Left ventricle myocardium inferior (tissue), 1 donor: ENCODE results near the gene ADAM15. TPM values are rescaled to one million over a fixed set of nuclear protein-coding genes. Genes with fewer than 3 reads are reported as not detected.

ENCODE experiments used
- DNase-seq: peaks from one replicate; pipeline ENCODE4 v3.0.0-alpha.2; 2020
- H3K27ac ChIP-seq: fragments of 200-600 bp; replicated peaks from 2 replicates; pipeline ENCODE4 v1.8.0; 2021
- H3K27me3 ChIP-seq: fragments of 200-600 bp; 2 replicates; pipeline ENCODE4 v1.8.0; 2021; ENCODE audit warnings: low read depth
- H3K36me3 ChIP-seq: fragments of 200-600 bp; 2 replicates; pipeline ENCODE4 v1.8.0; 2021
- H3K4me1 ChIP-seq: fragments of 200-600 bp; 2 replicates; pipeline ENCODE4 v1.8.0; 2021
- H3K4me3 ChIP-seq: fragments of 200-600 bp; 2 replicates; pipeline ENCODE4 v1.8.0; 2021; ENCODE audit warnings: mild to moderate bottlenecking, moderate library complexity
- H3K9me3 ChIP-seq: fragments of 200-600 bp; replicated peaks from 2 replicates; pipeline ENCODE4 v1.8.0; 2021
- intact Hi-C: fragments of 100-400 bp; cut with micrococcal nuclease; formaldehyde crosslinking; loops from one replicate; pipeline ENCODE4 v1.11.0; 2022
- total RNA-seq: library from RNA; stranded (reverse); fragmentation: NEBNext Ultra II Directional; extraction: Animal tissue kit (Norgen Biotek cat#: 25700); gene quantifications from one replicate; pipeline ENCODE4 v1.2.1, GENCODE V29; 2021
- TF ChIP-seq, protein P1 (sequence below): fragments of 200-600 bp; IDR thresholded peaks from 2 replicates; pipeline ENCODE4 v1.8.0; 2021; ENCODE audit warnings: antibody characterized with exemption, mild to moderate bottlenecking, borderline replicate concordance
- donor health status: DM: no; HTN: yes; CAD: no; lungs with severe emphysema.

ADAM15 gene
- total RNA-seq, 1 donor from 2014 or later, result 82.1 TPM

DNA sequence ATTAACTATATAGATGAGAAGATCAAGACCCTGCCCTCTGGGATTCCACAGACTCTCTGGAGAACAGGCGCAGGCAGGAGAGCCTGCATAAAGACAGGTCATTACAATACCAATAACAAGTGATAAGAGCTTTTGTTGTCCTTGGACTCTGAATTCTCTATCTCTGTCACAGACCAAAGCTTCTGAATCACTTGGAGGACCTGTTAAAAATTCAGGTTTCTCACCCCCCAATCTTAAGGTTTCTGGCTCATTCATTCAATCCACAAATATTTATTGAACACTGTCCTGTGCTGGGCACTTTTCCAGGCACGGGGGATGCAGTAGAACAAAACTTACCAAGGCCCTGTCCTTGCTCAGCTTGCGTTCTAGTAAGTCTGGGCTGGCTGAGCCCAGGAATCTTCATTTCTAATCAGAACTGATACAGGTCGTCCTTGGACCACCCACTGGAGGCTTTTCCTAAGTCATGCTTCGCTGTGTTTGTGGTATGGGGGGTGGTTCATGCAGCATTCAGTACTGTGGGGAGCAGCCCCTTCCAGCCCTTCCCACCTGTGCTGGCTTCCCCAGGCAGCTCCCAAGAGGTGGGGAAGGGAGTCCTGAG is 13.8 kb downstream of the ADAM15 start:
- Histone ChIP-seq H3K27me3 (no peaks in the 10 kb centered on the region), H3K4me1 (peaks cover 48% of the 10 kb centered on the region), H3K4me3 (no peak overlapping the region), H3K9me3 (no peaks in the 10 kb centered on the region), H3K27ac (no peak overlapping the region), H3K36me3 (peaks cover 15% of the 10 kb centered on the region)
- TF ChIP-seq, protein P1, sequence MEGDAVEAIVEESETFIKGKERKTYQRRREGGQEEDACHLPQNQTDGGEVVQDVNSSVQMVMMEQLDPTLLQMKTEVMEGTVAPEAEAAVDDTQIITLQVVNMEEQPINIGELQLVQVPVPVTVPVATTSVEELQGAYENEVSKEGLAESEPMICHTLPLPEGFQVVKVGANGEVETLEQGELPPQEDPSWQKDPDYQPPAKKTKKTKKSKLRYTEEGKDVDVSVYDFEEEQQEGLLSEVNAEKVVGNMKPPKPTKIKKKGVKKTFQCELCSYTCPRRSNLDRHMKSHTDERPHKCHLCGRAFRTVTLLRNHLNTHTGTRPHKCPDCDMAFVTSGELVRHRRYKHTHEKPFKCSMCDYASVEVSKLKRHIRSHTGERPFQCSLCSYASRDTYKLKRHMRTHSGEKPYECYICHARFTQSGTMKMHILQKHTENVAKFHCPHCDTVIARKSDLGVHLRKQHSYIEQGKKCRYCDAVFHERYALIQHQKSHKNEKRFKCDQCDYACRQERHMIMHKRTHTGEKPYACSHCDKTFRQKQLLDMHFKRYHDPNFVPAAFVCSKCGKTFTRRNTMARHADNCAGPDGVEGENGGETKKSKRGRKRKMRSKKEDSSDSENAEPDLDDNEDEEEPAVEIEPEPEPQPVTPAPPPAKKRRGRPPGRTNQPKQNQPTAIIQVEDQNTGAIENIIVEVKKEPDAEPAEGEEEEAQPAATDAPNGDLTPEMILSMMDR, result no peak
- intact Hi-C loops, result no loop called here
- DNase-seq, result no peak

GRCh38 chr1:155066777-155067176 is 15.7 kb downstream of the ADAM15 start:
- Histone ChIP-seq H3K27me3 (no peaks in the 10 kb centered on the region), H3K4me1 (peaks cover 45% of the 10 kb centered on the region), H3K27ac (no peak overlapping the region), H3K36me3 (no peaks in the 10 kb centered on the region), H3K9me3 (no peaks in the 10 kb centered on the region), H3K4me3 (no peak overlapping the region)
- intact Hi-C loops, result no loop called here
- no peak for DNase-seq
- TF ChIP-seq, protein P1, result no peak

DNA sequence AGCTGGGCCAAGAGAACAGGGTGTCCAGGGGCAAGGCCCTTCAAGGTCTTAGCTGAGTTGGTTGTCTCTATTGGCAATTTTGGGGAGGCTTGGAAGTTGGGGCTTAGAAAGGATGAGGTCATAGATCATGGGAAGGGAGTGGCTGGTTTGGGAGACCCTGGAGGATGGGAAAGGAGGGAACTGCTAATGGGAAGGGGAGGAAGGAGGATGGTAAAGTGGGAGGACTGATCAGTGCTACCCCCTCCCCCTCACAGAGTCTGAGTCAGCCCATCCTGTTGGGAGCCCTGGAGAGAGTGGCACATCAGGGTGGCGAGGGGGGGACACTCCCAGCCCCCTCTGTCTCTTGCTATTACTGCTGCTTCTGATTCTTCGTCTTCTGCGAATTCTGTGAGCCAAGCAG is 17.5 kb downstream of the ADAM15 start:
- Histone ChIP-seq H3K4me3 (no peak overlapping the region), H3K9me3 (no peaks in the 10 kb centered on the region), H3K27me3 (no peaks in the 10 kb centered on the region), H3K27ac (no peak overlapping the region), H3K36me3 (no peaks in the 10 kb centered on the region), H3K4me1 (peaks cover 27% of the 10 kb centered on the region)
- intact Hi-C loops, result no loop called here
- DNase-seq, result no peak
- TF ChIP-seq, protein P1, result no peak

- no peak for DNase-seq
- Histone ChIP-seq H3K36me3 (no peaks in the 10 kb centered on the region), H3K27ac (no peak overlapping the region), H3K9me3 (no peaks in the 10 kb centered on the region), H3K27me3 (no peaks in the 10 kb centered on the region), H3K4me3 (no peak overlapping the region), H3K4me1 (peaks cover 17% of the 10 kb centered on the region)
- TF ChIP-seq, protein P1, result no peak
- intact Hi-C loops, result no loop called here
Measured at GRCh38 chr1:155069551-155070157, 18.5 kb downstream of the ADAM15 start.

DNA sequence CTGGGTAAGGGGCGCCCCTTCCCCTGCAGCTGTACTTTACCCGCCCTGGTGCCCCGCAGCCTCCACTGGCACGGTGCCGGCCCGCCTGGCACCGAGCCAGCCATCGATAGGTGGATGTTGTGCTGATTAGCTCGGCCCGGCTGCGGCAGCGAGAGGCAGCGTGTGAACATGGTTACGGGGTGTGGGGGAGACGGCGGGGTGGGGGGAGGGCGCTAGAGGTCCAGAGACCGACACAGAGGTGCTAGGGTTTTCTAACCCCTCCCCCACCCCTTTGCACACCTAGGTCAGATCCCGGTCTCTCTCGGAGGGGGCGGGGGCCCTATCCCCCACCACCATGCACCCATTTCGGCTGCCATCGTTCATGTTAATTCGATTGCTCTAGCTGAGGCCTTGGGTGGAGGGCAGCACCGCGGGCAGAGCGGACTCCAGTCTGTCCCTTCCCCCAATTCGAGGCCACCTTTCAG is 19.1 kb downstream of the ADAM15 start:
- Histone ChIP-seq H3K27ac (no peak overlapping the region), H3K4me3 (peak overlapping the region; percentile 66), H3K9me3 (no peaks in the 10 kb centered on the region), H3K36me3 (no peaks in the 10 kb centered on the region), H3K27me3 (no peaks in the 10 kb centered on the region), H3K4me1 (peaks cover 17% of the 10 kb centered on the region)
- TF ChIP-seq, protein P1, result no peak
- intact Hi-C loops, result no loop called here
- no peak for DNase-seq
